HG02588 (cell line): Measurements from ENCODE around the gene SNX7.

Experiments
- ATAC-seq: cut with Tn5 transposase; IDR thresholded peaks from one replicate; pipeline ENCODE4 v1.9.1; 2021; ENCODE audit warnings: mild to moderate bottlenecking, moderate library complexity; ENCODE audit not compliant: unreplicated experiment

SNX7 gene

GRCh38 chr1:98696077-98696476, 34.6 kb downstream of the SNX7 start:
- no peak for ATAC-seq

- ATAC-seq: no peak
These were observed 36.3 kb downstream of the SNX7 start for GRCh38 chr1:98697781-98698180.

GRCh38 chr1:98698625-98699024, 37.1 kb downstream of the SNX7 start:
- ATAC-seq: no peak

- no peak for ATAC-seq
These were observed 38.7 kb downstream of the SNX7 start for GRCh38 chr1:98700228-98700627.

- no peak for ATAC-seq
These were observed 41.5 kb downstream of the SNX7 start for GRCh38 chr1:98702976-98703375.

GRCh38 chr1:98704474-98704873, 43.0 kb downstream of the SNX7 start:
- ATAC-seq: no peak

GRCh38 chr1:98704971-98705370, 43.5 kb downstream of the SNX7 start:
- no peak for ATAC-seq

GRCh38 chr1:98705591-98705990, 44.1 kb downstream of the SNX7 start:
- no peak for ATAC-seq

- ATAC-seq: no peak
These were observed 44.8 kb downstream of the SNX7 start for GRCh38 chr1:98706173-98706843.

GRCh38 chr1:98707556-98707955, 46.0 kb downstream of the SNX7 start:
- no peak for ATAC-seq

GRCh38 chr1:98709906-98710305, 48.4 kb downstream of the SNX7 start:
- ATAC-seq: no peak

GRCh38 chr1:98723574-98723973, 62.1 kb downstream of the SNX7 start:
- no peak for ATAC-seq

- ATAC-seq: no peak
These were observed 71.7 kb downstream of the SNX7 start for GRCh38 chr1:98732985-98733781.

GRCh38 chr1:98733782-98734112, 72.2 kb downstream of the SNX7 start:
- ATAC-seq: no peak

- ATAC-seq: no peak
These were observed 74.2 kb downstream of the SNX7 start for GRCh38 chr1:98735756-98736155.

- ATAC-seq: no peak
These were observed 76.3 kb downstream of the SNX7 start for GRCh38 chr1:98737835-98738234.

GRCh38 chr1:98739762-98740161, 78.2 kb downstream of the SNX7 start:
- ATAC-seq: no peak

GRCh38 chr1:98741164-98741563, 79.6 kb downstream of the SNX7 start:
- no peak for ATAC-seq

GRCh38 chr1:98749152-98749756, 87.7 kb downstream of the SNX7 start:
- ATAC-seq: no peak

- ATAC-seq: no peak
These were observed 92.7 kb downstream of the SNX7 start for GRCh38 chr1:98754176-98754575.

- no peak for ATAC-seq
These were observed 99.8 kb downstream of the SNX7 start for GRCh38 chr1:98761219-98761865.
